Fibroblast of the aortic adventitia (primary cell): ENCODE measurements around the gene COL23A1. TPM values are rescaled to one million over a fixed set of nuclear protein-coding genes. Genes with fewer than 3 reads are reported as not detected.

Experiments
- DNase-seq: peaks from one replicate; pipeline ENCODE4 v3.0.0-alpha.2; 2010; ENCODE audit warnings: low read depth
- H3K4me3 ChIP-seq: 2 replicates; pipeline ENCODE4 v1.5.1; 2011; ENCODE audit warnings: low read depth, mild to moderate bottlenecking, control low read depth, low read length, moderate library complexity
- total RNA-seq: library from RNA; depleted of rRNA; stranded (reverse); fragments of >200 nt; gene quantifications from 2 replicates; pipeline ENCODE4 v1.2.3, GENCODE V29; 2012; ENCODE audit warnings: low replicate concordance
- TF ChIP-seq, protein P1 (sequence below): IDR thresholded peaks from 2 replicates; pipeline ENCODE4 v1.5.1; 2011; ENCODE audit warnings: mild to moderate bottlenecking, low read length, control low read depth, inconsistent platforms; ENCODE audit not compliant: insufficient read depth

The COL23A1 gene
- total RNA-seq, 1 donor, result not detected

DNA sequence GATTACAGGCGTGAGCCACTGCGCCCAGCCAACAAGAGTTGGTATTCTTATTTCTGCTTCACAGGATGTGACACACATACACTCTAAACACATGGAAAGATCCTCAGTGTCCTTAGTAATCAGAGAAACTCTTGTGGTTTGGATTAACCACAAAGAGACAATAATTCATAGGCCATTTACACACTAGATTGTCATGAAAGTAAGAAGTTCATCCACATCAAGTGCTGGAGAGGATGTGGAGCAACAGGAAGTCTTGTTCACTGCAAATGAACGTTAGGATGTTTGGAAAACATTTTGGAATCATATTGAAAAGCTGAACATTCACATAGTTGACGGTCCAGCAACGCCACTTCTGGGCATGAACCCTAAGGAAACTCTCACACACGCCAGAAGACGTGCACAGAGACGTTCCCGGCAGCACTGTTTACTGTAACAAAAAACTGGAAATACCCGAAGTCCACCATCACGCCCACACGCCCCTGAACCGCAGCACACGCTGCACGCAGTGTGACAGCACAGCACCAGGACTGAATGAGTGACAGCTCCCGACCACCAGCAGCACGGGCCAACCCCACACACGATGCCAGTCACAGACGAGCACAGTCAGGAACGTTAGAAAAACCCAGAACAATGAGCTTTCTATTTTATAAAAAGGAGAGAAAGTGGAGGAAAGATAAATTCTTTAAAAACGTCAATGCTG lies 87.6 kb downstream of the COL23A1 start:
- DNase-seq, result no peak
- TF ChIP-seq, protein P1, sequence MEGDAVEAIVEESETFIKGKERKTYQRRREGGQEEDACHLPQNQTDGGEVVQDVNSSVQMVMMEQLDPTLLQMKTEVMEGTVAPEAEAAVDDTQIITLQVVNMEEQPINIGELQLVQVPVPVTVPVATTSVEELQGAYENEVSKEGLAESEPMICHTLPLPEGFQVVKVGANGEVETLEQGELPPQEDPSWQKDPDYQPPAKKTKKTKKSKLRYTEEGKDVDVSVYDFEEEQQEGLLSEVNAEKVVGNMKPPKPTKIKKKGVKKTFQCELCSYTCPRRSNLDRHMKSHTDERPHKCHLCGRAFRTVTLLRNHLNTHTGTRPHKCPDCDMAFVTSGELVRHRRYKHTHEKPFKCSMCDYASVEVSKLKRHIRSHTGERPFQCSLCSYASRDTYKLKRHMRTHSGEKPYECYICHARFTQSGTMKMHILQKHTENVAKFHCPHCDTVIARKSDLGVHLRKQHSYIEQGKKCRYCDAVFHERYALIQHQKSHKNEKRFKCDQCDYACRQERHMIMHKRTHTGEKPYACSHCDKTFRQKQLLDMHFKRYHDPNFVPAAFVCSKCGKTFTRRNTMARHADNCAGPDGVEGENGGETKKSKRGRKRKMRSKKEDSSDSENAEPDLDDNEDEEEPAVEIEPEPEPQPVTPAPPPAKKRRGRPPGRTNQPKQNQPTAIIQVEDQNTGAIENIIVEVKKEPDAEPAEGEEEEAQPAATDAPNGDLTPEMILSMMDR, result no peak
- no peak overlapping the region for H3K4me3 ChIP-seq

DNA sequence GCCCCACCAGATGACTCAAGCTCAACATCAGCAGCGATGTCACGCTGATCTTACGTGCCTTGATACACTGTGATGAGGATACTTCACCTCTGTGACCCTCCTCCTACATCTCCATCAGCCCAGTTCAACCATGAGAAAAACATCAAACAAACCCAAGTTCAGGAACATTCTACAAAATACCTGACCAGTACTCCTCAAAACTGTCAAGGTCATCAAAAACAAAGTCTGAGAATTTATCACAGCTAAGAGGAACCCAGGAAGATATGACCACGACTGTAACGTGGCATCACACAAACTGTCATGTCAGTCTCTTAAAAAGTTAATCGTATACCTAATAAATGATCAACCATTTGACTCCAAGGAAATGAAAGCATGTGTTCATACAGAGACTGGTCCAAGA lies 90.8 kb downstream of the COL23A1 start:
- TF ChIP-seq, protein P1, result no peak
- no peak overlapping the region for H3K4me3 ChIP-seq
- DNase-seq, result no peak

DNA sequence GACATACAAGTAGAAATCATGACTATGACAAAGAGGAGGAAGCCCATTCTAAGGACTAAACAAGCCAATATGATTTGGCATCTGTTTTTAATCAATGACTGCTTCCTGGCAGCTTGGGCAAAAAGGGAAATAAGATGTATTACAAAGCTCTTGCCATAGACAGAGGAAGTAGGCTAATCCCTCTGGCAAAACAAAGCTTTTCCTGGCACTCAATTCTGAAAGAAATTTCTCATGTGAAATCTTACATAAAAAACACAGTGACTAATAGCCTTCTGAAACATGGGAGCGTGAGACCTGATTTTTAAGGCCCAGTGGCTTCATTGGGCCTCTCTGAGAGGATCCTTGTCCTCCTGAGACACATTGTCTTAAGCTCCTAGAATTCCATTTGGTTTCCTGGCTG lies 93.6 kb downstream of the COL23A1 start:
- TF ChIP-seq, protein P1, result no peak
- no peak for DNase-seq
- no peak overlapping the region for H3K4me3 ChIP-seq

DNA sequence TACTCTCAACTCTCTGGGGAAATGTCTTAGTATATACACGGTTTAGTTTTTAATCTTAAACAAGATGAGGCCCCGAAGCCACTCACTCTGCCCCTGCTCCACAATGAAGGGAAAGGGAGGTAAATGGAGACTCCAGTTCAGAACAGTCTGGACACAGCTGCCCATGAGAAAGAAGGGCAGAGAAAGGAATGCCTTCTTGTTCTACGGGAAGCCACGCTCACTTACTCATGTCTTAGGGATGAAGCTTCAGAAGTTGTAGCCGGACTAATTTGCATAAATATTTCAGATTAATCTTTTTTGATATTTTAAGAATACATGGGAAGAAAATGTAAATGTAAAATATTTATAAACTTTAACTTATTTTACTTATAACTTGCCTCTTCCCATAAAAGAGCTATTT lies 94.0 kb downstream of the COL23A1 start:
- DNase-seq, result no peak
- TF ChIP-seq, protein P1, result no peak
- no peak overlapping the region for H3K4me3 ChIP-seq

DNA sequence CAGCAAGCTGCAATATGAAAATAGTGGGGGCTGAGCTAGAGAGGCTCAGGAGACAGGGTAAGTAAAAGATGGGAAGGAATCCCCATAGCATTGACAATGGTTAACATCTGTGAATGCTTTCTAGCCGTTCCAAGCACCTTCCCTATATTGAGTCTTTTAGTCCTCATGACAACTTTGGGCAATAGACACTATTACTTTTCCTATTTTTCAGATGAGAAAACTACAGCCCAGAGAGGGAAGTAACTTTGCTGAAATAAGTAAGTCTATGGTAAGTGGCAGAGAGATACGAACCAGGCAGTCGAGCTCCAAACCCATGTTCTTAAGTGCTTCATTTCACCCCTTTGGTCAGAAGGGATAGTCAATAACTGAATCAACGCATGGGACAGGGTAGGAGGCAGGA lies 94.5 kb downstream of the COL23A1 start:
- no peak overlapping the region for H3K4me3 ChIP-seq
- TF ChIP-seq, protein P1, result no peak
- DNase-seq, result no peak

DNA sequence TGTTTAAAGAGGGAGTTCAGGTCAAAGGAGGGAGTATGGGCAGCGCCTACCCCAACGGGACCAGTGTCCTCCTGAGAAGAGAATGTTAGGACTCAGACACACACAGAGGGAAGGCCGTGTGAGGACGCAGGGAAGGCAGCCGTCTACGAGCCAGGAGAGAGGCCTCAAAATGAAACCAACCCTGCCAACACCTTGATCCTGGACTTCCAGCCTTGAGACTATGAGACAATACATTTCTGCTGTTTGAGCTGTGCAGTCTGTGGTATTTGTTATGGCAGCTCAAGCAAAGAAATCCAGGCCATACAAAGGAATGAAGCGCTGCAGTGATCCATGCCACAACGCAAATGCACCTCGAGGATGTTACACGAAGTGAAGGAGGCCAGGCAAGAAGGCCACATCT lies 97.9 kb downstream of the COL23A1 start:
- no peak for DNase-seq
- TF ChIP-seq, protein P1, result no peak

More for the DNA sequence above, 97.9 kb downstream of the COL23A1 start:
- H3K4me3 ChIP-seq, result no peak overlapping the region
